Pulmonary artery endothelial cell (primary cell): Measurements from ENCODE around the gene CASS4. TPM values are rescaled to one million over a fixed set of nuclear protein-coding genes. Genes with fewer than 3 reads are reported as not detected.

Experiments
- DNase-seq: peaks from one replicate; pipeline ENCODE4 v3.0.0-alpha.2; 2011; ENCODE audit warnings: low read depth, low spot score
- total RNA-seq: library from RNA; depleted of rRNA; stranded (reverse); fragments of >200 nt; gene quantifications from 2 replicates; pipeline ENCODE4 v1.2.3, GENCODE V29; 2014

CASS4 gene
- total RNA-seq, 1 donor from 2014 or later: not detected

GRCh38 chr20:56443654-56444540, 31.8 kb downstream of the CASS4 start:
- no peak for DNase-seq

GRCh38 chr20:56445130-56445529, 33.1 kb downstream of the CASS4 start:
- DNase-seq: no peak

- no peak for DNase-seq
Observed at GRCh38 chr20:56445540-56445939, 33.5 kb downstream of the CASS4 start.

GRCh38 chr20:56447227-56447626, 35.2 kb downstream of the CASS4 start:
- no peak for DNase-seq

GRCh38 chr20:56449459-56449858, 37.4 kb downstream of the CASS4 start:
- no peak for DNase-seq

DNA sequence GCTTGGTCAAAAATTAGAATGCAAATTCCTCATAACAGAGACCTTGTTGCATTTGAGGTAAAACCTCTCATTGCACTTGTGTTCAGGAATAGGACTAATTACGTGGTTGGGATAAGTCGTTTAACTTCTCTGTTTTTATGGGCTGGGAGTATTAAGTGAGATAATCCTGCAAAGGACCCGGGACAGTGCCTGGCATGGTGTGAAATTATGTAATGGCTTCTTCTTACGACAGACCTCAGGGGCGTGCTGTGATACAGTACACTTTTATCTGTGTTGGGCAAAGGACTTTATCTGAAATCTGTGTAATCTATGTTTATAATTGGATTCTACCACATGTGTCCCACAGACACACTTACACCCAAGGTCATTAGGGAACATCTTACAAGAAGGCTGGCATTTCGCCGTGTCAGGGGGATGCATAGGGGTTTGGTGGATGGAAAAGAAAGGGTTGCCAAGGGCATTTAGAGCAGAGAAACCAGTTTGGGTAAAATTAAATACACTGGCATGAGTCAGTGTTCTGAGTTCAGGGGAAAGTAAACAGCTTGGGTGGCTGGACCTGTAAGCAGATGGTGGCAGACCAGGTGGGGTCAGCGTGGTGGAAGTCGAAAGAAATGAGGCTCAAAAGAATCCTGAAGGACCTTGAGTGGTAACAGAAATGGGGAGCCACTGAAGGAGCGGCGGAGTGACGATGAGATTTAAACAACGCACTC, 39.2 kb downstream of the CASS4 start:
- no peak for DNase-seq

DNA sequence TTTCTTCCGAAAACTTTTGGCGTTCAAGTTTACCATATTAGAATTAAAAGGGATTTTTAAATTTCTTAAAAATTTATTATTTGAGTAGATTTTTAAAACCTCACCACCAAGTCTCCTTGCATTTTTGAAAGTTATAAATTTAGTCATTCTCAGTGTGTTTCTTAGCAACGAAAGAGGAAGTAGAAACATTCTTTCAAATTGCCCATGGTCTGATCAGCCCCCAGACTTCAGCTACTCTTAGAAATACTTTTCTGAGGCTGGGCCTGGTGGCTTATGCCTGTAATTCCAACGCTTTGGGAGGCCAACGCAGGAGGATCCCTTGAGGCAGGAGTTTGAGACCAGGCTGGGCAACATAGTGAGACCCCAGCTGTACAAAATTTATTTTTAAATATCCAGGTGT, 41.3 kb downstream of the CASS4 start:
- no peak for DNase-seq

DNA sequence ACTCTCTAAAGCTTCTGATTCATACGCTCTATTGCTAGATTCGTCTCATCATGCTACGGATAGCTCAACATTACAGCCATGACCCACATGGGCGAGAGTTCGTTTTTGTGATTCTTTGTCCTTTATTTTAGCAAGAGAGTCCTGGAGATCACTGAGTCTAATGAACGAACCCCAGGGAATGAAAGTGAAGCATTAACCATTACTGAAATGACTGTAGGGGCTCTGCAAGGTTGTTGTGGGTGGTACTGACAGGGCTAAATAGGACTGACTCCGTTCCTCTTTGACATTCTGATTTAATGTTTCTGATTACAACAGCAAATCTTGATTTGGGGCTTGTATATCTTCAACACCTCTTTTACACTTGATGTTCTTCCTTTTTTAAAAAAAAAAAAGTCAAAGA, 42.7 kb downstream of the CASS4 start:
- no peak for DNase-seq

DNA sequence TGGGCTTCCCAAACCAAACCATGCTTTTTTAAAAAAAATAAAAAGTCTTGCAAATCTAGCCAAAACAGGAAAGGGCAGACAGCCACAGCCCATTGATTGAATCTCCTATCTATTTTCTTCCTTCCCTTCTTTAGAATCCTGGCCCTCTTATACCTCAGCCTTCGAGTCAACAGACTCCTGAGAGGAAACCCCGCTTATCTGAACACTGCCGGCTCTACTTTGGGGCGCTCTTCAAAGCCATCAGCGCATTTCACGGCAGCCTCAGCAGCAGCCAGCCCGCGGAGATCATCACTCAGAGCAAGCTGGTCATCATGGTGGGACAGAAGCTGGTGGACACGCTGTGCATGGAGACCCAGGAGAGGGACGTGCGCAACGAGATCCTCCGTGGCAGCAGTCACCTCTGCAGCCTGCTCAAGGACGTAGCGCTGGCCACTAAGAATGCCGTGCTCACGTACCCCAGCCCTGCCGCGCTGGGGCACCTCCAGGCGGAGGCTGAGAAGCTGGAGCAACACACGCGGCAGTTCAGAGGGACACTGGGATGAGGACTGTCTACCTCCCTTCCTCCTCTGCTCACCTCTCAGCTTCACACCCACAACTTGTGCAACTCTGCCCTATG, 46.3 kb downstream of the CASS4 start:
- DNase-seq: no peak

- no peak for DNase-seq
Observed at GRCh38 chr20:56460459-56460858, 48.4 kb downstream of the CASS4 start.

- DNase-seq: no peak
Observed at GRCh38 chr20:56461576-56461975, 49.5 kb downstream of the CASS4 start.

- DNase-seq: no peak
Observed at GRCh38 chr20:56463428-56463827, 51.4 kb downstream of the CASS4 start.

DNA sequence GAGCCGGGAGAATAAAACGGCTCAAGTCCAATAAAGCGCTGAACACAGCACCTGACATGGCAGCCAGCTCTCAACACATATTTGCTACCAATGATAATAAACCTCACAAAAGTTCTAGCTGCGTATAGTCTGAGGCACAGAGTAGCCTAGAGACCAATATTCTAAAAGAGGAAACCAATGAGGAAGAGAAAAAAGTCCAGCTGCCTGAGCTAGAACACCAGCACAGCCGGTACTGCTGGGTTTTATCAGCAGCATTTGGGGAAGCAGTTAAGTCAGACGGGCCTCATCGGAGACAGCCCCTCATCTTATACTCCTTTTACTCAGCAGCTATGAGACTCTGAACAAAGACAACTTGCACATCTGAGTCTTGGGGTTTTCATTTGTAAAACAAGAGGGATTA, 53.9 kb downstream of the CASS4 start:
- DNase-seq: no peak

DNA sequence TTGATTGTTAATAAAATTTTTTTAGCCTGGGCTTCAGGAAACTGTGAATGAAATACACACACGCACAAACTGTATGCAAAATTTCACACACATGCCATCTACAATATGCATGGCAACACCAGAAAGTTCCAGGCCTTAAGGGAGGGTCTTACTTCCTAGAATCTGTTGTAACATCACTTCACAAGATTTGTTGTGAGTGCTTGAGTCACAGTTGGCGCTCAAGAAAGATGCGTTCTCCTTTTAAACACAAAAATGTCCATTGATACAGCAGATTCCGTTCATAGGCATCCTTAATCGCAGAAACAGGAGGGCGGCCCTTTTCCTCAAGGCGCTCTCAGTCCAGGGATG, 55.9 kb downstream of the CASS4 start:
- no peak for DNase-seq

- peak; percentile 75 for DNase-seq
Observed at GRCh38 chr20:56468316-56469076, 56.4 kb downstream of the CASS4 start, which contains the start of gene RTF2. TSS of gene RTF2 (plus strand) at chr20:56468627. CDS start at chr20:56468698, 71 bp downstream.

DNA sequence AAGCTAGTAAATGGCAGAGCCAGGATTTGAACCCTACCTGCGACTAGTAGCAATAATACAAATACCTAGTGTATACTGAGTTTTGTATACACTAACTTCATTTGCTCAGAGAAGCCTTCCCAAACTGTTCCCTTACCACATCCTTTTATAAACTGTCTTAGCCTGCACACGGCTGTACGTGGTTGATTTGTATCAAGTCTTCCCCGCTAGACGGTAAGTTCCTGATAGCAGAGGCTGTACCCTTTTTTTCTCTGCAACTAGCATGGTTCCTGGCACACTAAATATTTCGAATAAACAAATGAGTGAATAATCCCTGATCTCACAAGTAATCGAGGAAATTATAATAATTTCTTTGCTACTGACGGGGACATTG, 57.0 kb downstream of the CASS4 start:
- DNase-seq: no peak

GRCh38 chr20:56483970-56484369, 71.9 kb downstream of the CASS4 start:
- DNase-seq: no peak

DNA sequence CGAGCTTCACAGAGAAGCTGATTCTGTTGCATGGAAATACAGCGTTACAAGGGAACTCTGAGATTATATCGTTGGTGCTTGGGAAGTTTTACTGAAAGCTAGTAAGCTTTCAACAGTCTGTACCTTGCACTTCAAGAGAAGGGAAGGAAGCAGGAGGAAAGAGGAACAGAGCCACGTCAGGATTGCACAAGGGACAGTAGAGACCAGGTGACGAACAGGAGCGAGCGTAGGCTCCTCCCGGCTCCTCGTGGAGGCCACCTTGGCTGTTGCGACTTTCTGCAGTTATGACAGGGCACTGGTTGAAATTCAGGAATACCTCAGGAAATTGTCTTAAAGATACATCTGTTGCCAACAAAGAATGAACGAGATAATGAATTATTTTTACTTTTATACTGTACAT, 75.2 kb downstream of the CASS4 start:
- no peak for DNase-seq

GRCh38 chr20:56488566-56488965, 76.5 kb downstream of the CASS4 start:
- no peak for DNase-seq

DNA sequence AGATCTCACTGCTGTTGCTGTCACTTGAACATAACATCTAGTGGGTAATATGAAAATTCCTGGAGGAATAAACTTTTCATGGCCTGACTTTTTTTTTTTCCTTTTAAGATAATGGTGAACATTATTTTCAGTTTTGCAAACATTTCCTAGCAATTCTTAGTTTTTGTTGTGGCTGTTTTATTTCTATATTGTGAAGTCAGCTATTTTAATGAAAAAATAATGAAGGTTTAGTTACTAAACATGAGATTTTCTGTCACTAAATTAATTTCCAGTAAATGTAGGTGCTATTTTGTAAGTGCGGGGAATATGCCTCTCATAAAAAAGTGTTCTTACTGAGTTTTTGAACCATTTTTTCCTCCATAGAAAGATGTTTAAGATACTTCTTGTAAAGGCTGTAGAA, 89.1 kb downstream of the CASS4 start:
- DNase-seq: no peak

DNA sequence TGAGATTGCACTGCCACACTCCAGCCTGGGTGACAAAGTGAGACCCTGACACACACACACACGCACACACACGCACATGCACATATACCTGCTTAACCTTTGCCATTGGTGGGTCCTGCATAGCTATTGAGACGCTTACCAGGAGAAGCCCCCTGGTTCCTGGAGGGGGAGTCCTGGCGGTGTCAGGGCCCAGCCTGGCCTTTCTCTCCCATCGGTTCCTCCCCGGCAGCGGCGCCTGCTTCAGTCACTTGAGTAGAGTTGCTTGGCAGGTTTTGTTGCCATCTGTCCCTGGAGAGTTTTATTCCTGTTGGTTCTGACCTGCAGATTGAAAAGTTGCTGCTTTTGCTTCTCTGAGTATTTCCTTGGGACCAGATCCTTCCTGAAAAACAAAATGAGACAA, 91.9 kb downstream of the CASS4 start:
- DNase-seq: no peak
